Pons (tissue), 1 donor: ENCODE data around the gene TARS1.

ENCODE experiments used
- DNase-seq: peaks from one replicate; pipeline ENCODE4 v3.0.0-alpha.2; 2016; ENCODE audit warnings: low spot score

Gene TARS1

DNA sequence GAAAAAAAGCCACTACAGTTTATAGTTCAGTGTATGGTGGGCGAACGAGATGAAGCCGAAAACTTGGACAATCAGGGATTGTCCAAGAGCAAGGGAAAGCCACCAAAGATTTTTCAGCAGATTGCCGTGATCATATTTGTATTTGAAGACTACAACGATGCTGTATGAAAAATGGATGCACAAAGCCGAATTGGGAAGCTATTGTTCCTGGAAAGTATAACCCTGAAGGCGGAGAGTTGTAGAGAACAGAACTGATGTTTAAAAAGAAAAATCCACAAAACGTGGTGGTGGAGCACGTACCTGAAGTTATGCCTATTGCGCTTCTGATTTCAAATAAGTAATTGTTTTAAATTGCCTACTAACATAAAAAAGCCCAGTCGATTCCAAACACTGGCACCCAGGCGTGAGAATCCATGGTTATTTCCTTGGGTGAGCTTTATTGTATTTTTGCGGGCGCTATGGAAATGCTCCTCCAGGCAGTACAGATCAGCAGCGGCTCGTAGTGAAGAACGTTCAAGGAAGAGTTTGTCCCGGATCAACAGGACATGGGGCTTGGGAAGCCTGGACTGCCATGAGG, 772 bp upstream of the TARS1 start:
- no peak for DNase-seq

DNA sequence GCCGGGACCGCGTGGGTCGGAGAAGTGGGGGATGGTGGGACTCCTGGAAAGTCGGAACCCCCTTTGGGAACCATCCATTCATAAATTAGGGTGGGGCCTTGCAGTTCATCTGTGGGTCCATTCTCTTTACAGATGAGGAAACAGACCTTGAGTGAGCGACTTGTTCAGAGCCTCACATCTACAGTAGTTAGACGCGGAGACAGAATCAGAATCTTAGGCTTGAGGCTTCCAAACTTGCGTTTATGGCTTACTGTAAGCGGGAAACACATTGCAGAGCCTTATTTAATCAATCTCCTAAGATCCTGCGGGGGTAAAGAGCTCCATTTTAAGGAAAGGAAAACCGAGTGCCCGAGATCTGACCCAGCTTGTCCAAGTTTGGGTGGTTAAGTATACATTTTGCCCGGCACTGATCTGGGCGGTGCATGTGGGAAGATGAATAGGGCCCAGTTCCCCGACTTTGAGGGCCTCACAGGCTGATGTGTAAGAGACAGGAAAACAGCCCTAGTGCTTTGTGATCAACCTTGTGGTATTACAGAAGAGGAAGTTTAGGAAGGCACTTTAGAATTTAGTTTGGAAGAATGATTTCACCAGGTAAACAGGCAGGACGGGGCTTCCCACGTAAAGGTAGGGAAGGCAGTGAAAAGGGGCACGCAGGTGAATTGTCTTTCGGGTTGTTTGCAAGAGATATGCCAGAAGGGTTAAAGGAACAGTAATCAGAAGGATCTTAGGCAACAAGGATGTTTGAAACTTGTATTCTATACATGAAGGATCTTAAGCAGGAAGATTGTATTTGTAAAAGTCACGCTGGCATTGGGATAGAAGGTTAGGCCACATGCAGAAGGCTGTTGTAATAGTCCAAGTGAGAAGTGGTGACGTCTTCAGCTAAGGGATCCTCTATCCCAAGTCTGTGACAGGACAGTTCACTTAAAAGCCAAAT, 744 bp downstream of the TARS1 start:
- no peak for DNase-seq

DNA sequence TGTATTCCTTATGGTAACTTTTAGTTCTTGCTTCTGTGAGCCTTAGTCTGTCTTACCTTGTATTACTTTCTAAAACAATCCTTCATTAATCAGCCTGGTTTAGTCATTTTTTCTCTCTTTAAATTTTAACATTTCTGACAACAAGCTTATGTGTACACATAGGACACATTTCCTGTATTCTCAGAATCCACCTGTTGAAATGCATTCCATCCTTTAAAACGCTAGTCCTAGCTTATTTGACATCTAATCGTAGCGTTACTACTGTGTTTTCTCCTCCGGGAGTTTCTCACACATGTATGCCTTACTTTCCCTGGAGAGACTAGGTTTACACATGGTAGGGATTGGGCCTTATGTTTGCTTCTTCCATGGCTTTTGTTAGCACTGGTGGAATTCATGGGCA, 3.8 kb downstream of the TARS1 start:
- DNase-seq = no peak

DNA sequence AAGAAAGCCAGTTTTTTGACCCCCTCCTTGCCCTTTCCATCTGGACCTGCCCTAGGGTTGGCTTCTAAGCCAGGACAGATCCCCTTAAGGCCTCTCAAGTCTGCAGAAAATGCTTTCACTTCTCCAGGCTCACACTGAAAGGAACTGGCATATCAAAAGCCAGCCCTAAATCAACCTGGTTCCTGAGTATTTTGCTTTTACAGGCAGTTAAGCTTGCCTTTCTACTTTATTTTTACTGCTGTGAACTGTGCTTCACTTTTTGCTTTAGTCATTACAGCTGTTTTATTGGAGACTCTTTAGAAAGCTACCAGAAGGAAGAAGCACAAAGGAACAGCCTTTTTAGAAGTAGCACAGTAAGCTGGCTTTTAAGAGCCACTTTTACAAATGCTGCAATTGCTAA, 5.0 kb downstream of the TARS1 start:
- DNase-seq = no peak

GRCh38 chr5:33448118-33448517, 7.4 kb downstream of the TARS1 start:
- no peak for DNase-seq

DNA sequence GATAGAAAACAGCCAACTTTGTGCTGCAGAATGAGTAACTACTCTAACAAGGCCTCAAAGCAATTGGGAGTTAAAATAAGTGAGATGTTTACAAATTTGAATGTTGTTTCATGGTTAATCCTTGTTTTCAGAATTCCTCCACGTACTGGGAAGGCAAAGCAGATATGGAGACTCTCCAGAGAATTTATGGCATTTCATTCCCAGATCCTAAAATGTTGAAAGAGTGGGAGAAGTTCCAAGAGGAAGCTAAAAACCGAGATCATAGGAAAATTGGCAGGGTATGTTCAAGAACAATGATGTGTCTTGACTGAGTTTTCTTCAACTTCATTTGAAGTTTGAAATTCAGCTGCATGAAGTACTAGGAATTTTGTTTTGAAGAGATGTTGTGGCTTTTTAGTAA, 16.4 kb downstream of the TARS1 start:
- no peak for DNase-seq

DNA sequence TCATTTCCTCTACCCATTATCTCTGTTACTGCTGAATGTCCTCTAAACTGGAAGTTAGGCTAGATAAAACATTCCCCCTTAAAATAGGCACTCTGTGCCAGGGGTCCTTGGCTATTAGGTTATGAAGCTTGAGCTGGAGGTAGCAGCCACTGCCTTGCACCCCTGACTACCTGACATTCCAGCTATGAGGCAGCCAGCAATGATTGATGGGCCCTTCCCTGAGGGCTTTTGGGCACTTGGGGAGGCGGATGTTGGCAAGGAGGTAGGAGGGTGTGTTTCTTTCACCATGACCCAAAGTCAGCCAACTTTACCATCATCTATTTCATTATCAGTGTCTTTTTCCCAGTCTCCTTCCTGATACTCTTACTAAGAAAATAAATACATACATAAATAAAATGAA, 17.1 kb downstream of the TARS1 start:
- DNase-seq = no peak

- DNase-seq = no peak
Observed at GRCh38 chr5:33460210-33460609, 19.4 kb downstream of the TARS1 start.

DNA sequence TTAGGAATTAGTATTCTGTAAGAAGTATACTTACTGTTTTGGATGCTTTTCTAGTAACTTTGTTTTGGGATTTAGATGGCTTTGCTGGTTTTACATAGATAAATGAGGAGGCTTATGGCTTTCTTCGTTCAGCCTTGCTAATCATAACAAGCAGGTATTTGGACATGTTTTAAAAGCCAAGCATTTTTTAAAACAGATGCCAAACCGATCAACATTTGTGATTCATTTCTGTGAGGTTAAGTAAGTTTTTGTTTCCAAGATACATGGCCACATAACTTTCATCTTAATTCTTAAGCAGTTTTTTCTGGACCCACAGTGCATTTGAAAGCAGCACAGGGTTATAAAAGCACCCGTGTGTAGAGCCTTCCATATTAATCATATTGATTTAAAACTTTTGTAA, 21.7 kb downstream of the TARS1 start:
- no peak for DNase-seq

DNA sequence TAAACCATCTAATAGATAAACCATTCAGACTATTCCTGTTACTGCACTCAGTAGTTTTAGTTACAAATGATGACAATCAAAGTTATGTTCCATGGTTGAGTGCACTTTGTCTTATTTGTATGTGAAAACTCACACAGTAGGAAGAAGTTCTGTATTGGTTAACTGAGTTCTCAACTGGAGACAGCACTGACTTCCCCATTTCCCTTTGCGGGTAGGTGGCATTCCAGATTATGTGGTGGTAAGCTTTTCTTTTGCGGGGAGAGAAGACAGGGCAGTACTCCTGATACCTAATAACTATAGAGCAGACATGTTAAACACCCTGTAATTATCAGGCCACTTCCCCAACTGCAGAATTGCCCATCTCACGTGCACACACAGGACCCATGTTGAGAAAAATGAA, 24.4 kb downstream of the TARS1 start:
- no peak for DNase-seq

DNA sequence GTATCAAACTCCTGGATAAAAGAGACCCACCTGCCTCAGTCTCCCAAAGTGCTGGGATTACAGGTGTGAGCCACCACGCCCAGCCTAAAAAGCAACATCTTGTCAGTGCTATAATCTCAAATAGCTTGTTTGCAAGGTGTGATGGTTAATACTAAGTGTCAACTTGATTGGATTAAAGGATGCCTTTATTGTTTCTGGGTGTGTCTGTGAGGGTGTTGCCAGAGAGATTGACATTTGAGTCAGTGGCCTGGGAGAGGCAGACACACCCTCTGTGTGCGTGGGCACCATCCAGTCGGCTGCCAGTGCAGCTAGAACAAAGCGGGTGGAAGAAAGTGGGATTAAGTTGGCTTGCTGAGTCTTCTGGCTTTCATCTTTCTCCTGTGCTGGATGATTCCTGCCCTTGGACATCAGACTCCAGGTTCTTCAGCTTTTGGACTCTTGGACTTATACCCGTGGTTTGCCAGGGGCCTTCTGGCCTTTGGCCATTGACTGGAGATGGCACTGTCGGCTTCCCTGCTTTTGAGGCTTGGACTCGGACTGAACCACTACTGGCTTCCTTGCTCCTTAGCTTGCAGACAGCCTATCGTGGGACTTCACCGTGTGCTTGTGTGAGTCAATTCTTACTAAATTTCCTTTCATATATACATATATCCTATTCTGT, 28.1 kb downstream of the TARS1 start:
- no peak for DNase-seq

- DNase-seq = peak; percentile 29
Observed at GRCh38 chr5:33470544-33470943, 29.8 kb downstream of the TARS1 start.

DNA sequence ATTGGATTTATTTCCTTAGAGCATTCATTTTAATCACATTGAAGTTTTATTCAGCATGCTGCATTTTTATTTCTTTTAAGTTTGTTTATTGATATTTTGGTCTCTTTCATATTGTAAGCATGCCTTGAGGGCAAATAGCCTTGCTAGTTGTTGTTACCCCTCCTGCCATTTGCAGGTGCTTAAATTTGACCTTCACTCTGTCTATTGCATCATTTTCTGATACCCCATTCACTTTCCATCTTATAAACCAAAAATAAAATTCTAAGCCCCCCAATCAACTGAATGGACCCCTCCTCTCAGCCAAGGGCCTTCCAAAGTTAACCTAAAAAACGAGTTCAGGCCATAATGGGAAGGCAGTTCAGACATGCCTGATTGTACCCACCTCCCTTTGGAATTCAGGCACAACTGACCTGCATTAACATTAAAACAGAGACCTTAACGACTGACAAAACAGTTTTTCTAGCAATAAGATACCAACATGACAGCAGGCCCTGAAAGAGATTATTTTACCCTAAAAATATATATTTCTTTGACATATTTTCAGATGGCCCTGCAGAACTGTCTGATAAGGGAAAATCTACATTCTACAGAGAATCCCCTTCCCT, 32.1 kb downstream of the TARS1 start:
- no peak for DNase-seq

DNA sequence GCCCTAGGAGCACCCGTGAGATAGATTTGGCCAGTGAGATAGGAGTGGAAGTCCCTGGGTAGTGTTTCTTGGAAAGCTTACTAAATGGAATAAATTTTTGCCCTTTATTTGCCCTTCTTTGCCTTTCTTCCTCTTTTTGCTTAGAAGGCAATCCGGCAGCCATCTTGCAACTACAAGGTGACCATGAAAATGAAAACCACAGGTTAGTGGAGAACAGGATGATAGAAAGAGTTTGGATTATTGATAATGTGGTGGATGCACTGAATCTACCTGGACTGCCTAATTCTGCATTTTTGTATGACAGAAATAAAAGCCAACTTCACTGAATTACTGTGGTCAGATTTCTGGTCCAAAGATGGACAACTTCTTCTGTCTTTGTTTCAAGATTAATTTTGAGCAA, 33.2 kb downstream of the TARS1 start:
- DNase-seq = no peak

GRCh38 chr5:33474931-33475499, 34.2 kb downstream of the TARS1 start:
- DNase-seq = no peak

DNA sequence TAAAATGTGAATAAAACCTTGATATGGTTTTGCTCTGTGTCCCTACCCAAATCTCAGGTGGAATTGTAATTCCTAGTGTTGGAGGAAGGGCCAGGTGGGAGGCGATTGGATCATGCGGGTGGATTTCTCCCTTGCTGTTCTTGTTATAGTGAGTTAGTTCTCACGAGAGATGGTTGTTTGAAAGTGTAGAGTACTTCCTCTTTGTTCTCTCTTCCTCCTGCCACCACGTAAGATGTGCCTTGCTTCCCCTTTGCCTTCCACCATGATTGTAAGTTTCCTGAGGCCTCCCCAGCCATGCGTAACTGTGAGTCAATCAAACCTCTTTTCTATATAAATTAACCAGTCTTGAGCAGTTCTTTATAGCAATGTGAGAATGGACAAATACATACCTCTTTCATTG, 34.9 kb downstream of the TARS1 start:
- DNase-seq = no peak

DNA sequence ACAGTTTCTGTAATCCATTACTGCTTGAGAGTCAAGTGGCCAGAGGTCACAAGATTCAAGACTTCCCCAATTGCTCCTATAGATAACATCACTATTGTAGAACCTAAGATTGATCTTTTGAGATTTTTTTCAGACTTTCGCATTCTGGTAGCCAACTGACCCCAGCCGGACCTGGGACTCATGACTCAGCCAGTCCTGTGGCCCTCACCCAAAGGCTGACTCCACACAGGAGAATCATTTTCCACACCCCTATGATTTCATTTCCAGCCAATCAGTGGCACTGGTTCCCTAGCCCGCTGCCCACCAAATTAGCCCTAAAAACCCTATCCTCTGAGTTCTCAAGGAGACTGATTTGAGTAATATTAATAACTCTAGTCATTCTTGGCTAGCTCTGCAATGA, 36.2 kb downstream of the TARS1 start:
- no peak for DNase-seq

DNA sequence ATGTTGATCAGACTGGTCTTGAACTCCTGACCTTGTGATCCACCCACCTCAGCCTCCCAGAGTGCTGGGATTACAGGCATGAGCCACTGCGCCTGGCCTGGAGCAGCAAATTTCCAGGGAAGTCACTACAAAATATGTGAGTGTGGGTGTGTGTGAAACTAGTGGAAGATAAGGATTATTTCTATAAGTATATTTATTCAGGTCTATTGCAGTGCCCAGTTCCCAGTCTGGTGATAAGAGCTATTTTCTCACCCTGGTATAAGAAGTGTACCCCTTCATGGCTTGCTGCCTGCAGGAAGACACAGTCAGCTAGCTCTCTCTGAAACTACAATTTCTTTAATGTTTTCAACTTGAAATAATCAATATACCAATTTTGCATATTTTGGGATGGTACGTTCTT, 37.1 kb downstream of the TARS1 start:
- no peak for DNase-seq

- DNase-seq = no peak
Observed at GRCh38 chr5:33479311-33479710, 38.5 kb downstream of the TARS1 start.

DNA sequence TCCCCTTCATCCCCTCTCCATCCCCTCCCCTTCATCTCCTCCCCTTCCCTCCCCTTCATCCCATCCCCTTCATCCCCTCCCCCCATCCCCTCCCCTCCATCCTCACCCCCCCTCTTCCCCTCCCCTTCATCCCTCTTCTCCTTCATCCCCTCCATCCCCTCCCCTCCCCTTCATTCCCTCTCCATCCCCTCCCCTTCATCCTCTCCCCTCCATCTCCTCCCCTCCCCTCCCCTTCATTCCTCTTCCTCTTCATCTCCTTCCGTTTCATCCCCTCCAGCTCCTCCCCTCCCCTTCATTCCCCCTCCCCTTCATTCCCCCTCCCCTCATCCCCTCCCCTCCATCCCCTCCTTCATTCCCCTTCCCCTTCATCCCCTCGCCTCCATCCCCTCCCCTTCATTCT, 40.1 kb downstream of the TARS1 start:
- no peak for DNase-seq

DNA sequence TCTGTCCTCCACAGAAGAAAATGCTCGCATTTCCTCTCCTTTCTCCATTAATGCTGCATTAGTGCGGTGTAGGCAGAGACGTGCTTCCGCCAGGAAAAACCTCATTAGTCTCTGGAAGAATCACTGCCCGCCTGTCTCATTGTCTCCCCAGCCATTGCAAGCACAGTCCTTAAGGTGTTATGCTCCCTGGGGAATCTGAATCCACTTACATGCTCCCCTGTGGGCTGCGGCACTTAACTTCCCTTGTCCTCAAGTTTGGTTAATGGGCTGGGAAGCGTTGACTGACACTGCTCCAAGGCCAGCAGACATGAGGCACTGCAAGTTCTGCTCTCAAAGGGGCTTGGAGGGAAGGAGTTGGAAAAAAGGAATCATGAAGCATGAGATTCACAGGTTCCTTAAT, 41.6 kb downstream of the TARS1 start:
- DNase-seq = no peak

GRCh38 chr5:33487236-33487635, 46.5 kb downstream of the TARS1 start:
- no peak for DNase-seq
